Cerebellar nuclear complex (tissue), 1 donor: ENCODE data around the gene KASH5.
"Not testable (repeated sequence)": the region's sequence is repeated elsewhere in the genome, so short reads cannot be mapped to it uniquely, and the experiment has no call there.

ENCODE experiments used
- DNase-seq, 2 experiments: peaks; one replicate each; lab custom pipeline; 2025; lab: John Stamatoyannopoulos, UW

The KASH5 gene

GRCh38 chr19:49436381-49437017 lies 48.5 kb downstream of the KASH5 start:
- peak in 1 of 2 experiments; percentile 26 for DNase-seq

DNA sequence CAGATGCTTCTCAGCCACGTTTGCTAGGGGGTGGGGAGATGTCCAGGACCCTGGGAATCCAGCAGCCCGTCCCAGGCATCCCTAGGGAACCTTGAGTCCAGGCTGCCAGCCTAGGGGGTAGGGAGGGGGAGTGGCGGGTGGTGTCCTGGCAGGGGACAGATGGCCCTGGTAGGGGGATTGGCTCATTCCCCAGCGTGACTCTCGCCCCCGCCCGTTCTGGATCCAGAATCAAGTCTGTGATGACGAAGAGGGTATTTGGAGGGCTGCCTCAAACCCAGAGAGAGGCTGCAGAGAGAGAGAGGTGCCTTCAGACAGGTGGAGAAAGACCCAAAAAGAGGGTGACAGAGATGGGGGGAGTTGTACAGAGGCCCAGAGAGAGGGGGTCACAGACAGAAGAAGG lies 49.2 kb downstream of the KASH5 start:
- peak in 1 of 2 experiments; percentile 90 for DNase-seq

GRCh38 chr19:49438261-49438660 lies 50.2 kb downstream of the KASH5 start:
- DNase-seq: no peak

- DNase-seq: no peak
Observed at GRCh38 chr19:49439836-49440235, 51.8 kb downstream of the KASH5 start.

GRCh38 chr19:49440439-49441209 lies 52.6 kb downstream of the KASH5 start:
- no peak for DNase-seq

- peak in 1 of 2 experiments; percentile 30 for DNase-seq
Observed at GRCh38 chr19:49441210-49441959, 53.3 kb downstream of the KASH5 start, which contains the start of gene SLC17A7. SLC17A7 (minus strand) TSS chr19:49441527; CDS start chr19:49441379, 148 bp downstream.

DNA sequence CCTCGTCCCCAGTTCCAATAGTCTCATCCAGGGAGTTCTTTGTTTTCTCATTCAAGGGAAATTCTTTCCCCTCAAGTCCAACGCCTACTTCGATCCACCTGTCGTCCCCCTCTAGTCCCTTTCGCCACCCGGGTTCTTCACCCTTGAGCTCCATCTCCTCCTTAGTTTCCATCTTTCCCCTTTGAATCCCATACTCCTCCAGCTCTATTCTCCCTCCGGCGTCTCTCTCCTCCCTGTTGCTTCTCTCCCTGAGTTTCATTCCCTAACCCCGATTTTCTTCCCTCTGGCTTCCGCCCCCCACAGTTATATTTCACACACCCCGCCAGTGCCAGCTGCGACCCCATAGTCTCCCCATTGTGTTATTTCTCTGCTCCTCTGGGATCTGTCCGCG lies 53.9 kb downstream of the KASH5 start:
- no peak for DNase-seq

- no peak for DNase-seq
Observed at GRCh38 chr19:49442354-49442753, 54.3 kb downstream of the KASH5 start.

GRCh38 chr19:49442771-49443365 lies 54.8 kb downstream of the KASH5 start:
- peak in 1 of 2 experiments; percentile 47 for DNase-seq

GRCh38 chr19:49443366-49444099 lies 55.5 kb downstream of the KASH5 start:
- DNase-seq: peak; percentile 97 to 98

DNA sequence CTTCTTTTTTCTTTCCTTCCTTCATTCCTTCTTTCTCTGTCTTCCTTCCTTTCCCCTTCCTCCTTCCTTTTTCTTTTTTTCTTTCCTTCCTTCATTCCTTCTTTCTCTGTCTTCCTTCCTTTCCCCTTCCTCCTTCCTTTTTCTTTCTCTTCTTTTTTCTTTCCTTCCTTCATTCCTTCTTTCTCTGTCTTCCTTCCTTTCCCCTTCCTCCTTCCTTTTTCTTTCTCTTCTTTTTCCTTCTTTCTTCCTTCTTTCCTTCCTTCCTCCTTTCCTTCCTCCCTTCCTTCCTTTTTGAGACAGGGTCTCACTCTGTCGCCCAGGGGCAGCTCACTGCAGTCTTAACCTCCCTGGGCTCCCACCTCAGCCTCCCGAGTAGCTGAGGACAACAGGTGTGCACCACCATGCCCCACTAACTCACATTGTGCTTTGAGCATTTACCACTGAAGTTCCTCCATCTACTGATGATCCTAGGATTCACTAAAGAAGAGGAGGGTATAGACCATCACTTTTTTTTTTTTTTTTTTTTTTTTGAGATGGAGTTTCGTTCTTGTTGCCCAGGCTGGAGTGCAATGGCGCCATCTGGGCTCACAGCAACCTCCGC lies 56.2 kb downstream of the KASH5 start:
- not testable (repeated sequence) for DNase-seq

DNA sequence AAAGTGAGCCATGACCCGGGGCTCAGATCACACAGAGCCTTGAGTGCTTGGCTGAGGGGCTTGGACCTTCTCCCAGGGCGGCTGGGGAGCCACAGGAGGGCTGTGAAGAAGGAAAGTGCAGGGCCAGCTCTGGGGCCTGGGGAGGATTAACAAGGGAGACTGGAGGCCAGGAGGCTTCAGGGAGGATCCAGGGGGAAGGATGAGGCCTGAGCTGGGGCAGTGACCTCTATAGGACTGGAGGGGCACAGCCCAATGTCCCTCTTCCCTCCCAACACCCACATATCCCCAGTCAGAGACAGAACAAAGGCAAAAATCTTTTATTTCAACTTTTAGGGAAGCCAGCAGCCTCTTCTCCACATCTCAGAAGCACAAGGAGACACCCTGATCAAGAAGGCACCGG lies 57.9 kb downstream of the KASH5 start:
- no peak for DNase-seq

- no peak for DNase-seq
Observed at GRCh38 chr19:49447485-49448431, 59.7 kb downstream of the KASH5 start.

DNA sequence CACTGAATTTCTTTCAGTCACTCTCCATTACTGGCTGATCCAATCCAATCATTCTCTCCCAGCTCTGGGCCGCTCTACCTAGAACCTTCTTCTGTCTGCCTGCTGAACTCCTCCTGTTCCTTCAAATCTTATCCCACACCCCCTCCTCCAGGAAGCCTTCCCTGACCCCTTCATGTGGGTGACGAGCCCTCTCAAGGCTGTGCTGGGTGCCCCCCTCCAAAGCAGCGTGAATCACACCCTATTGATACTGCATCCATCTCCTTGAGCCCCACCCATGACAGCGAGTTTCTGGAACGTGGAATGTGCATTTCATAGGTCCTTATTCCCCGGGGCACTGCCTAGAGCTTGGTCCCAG lies 60.4 kb downstream of the KASH5 start:
- DNase-seq: no peak

GRCh38 chr19:49450405-49450804 lies 62.4 kb downstream of the KASH5 start:
- no peak for DNase-seq

GRCh38 chr19:49451430-49452181 lies 63.6 kb downstream of the KASH5 start, which contains the start of gene PIH1D1:
PIH1D1 (minus strand) TSS chr19:49451814; CDS start chr19:49451574, 240 bp downstream.
- peak; percentile 95 to 96 for DNase-seq

DNA sequence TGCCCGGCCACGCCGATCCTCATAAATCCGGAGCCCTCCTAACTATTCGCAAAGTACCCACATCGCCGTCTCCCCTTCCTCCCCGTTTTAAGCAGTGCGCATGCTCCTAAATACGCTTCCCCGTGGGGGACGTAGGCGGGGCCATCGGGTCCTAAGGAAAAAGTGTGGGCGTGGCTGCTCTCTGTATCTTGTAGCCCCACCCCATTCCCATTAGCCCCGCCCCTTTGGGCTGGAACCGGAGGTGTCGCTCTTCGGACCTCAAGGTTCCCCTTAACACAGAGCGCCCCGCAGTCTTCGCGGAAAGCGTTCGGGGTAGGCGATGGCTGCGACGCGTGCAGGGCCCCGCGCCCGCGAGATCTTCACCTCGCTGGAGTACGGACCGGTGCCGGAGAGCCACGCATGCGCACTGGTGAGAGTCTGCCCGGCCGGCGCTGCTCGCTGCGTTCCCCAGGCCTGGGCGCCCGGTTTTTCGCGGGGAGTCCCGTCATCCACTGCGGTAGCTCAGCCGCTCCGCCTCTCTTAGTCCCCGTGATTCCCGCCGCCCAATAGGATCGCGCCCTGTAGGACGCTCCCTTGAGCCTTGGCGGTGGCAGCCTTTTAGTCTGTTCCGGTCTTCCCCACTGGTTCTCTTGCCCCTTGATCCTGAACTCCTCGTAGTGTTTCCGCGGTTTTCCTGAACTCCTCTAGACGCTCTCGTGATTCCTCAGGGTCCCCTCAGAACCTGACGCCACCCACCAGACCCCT lies 65.1 kb downstream of the KASH5 start, which contains the start of gene ALDH16A1:
Gene ALDH16A1 (plus strand): TSS at position 213 of the 744 bp plus-strand sequence. CDS start 107 bp downstream, at position 320.
- DNase-seq: peak; percentile 79 to 95

- DNase-seq: no peak
Observed at GRCh38 chr19:49453757-49454240, 65.8 kb downstream of the KASH5 start.
